ENCODE measurements around the gene MC1R. TPM values are rescaled to one million over a fixed set of nuclear protein-coding genes. Genes with fewer than 3 reads are reported as not detected.
"Not testable (repeated sequence)": the region's sequence is repeated elsewhere in the genome, so short reads cannot be mapped to it uniquely, and the experiment has no call there.

The MC1R gene
- 5.2 and 5.3 TPM in 2 replicates for total RNA-seq (2014; rRNA removed; shearing (Covaris generic))

DNA sequence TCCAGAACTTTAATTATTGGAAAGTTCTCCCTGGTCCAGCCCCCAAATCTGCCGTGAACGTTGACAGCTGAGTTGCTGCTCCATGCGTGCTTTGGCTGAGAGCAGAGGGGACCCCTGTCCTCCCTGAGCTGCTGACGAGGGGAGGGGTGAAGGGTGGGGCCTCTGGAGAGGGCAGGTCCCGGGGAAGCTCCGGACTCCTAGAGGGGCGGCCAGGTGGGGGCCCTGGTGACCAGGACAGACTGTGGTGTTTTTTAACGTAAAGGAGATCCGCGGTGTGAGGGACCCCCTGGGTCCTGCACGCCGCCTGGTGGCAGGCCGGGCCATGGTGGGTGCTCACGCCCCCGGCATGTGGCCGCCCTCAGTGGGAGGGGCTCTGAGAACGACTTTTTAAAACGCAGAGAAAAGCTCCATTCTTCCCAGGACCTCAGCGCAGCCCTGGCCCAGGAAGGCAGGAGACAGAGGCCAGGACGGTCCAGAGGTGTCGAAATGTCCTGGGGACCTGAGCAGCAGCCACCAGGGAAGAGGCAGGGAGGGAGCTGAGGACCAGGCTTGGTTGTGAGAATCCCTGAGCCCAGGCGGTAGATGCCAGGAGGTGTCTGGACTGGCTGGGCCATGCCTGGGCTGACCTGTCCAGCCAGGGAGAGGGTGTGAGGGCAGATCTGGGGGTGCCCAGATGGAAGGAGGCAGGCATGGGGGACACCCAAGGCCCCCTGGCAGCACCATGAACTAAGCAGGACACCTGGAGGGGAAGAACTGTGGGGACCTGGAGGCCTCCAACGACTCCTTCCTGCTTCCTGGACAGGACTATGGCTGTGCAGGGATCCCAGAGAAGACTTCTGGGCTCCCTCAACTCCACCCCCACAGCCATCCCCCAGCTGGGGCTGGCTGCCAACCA is at the start of gene MC1R:
Gene MC1R (plus strand): TSS at position 410 of the 895 bp plus-strand sequence. CDS start 397 bp downstream, at position 807.
- DNase-seq (ENCODE audit: low spot score): peak; percentile 16

DNA sequence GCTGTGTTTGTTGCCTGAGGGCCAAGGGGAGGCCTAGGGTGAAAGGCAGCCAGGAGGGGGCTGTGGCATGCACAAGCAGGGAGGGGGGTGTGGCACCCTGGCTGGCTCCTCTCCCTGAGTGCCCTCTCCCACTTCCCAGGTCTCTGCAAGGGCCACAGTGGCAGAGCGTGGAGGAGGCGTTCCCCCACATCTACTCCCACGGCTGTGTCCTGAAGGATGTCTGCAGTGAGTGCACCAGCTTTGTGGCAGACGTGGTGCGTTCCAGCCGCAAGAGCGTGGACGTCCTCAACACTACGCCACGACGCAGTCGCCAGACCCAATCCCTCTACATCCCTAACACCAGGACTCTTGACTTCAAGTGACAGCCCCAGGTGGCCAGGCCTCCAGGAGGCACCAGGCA is 48.8 kb upstream of the MC1R start:
- DNase-seq (ENCODE audit: low spot score): no peak

DNA sequence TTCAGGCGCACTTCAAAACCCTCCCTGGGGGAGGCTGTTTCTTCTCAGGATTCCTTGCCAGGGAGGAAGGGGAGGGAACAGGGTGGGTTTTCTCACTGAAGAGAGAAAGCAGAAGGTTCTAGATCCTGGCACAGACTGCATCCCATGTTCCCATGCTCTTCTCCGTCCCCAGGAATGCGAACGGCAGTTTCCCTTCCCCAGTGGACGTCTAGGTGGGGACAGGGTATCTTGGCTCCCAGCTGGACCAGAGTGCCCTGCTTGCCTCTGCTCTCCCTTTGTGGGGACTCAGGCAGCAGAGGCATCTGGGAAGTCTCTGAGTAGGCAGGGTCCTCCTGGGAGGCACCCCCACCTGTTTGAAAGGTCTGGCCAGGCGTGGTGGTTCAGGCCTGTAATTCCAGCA is 48.2 kb upstream of the MC1R start:
- no peak for DNase-seq (ENCODE audit: low spot score)

DNA sequence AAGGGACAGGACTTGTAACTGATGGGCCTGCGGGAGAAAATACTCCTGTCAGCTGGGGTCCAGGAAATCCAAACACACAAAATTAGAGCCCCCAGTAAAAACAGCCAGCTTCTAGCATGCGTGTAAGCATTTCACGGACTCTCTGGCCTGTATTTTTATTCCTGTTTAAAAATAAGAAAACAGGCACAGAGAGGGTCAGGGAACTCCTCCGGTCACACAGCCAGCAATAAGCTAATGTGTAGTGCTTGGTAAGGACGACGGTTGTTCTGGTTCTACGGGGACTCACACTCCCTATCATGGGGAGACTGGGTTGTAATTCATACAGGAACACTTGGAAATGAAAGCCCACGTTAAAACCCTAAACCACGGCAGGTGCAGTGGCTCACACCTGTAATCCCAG is 46.8 kb upstream of the MC1R start:
- DNase-seq (ENCODE audit: low spot score): no peak

DNA sequence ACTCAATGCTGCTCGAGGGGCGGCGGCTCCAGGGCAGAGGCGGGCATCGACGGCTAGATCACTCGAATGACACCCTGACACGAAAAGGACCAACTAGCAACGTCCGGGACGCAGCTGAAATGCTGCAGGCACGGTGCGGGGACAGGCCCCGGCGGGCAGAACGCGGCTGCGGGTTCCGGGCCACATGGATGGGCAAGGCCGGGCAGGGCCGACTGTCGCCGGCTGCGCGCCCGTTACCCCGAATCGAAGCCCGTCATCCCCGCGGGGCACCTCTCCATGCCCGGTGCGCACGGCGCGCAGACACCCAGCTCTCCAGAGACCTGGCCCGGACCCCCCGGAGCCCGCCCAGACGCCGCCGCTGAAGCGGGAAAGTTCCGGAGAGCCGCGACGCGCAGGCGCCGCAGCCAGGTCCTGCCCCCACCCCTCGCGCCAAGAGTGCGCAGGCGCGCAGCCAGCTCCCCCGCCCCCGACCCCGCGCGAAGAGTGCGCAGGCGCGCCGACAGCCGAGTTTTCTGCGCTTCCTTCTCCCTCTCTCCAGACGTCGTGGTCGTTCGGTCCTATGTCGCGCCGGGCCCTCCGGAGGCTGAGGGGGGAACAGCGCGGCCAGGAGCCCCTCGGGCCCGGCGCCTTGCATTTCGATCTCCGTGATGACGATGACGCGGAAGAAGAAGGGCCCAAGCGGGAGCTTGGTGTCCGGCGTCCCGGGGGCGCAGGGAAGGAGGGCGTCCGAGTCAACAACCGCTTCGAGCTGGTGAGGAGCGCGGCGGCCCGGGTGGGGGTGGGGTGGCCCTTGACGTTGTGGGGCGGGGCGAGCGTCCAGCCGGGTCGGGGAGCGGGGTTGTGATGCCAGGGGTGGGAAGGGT is 45.3 kb upstream of the MC1R start, which contains the start of gene TCF25:
Gene TCF25 (plus strand): TSS at position 484 of the 863 bp plus-strand sequence. CDS start 76 bp downstream, at position 560.
- DNase-seq (ENCODE audit: low spot score): peak; percentile 91

DNA sequence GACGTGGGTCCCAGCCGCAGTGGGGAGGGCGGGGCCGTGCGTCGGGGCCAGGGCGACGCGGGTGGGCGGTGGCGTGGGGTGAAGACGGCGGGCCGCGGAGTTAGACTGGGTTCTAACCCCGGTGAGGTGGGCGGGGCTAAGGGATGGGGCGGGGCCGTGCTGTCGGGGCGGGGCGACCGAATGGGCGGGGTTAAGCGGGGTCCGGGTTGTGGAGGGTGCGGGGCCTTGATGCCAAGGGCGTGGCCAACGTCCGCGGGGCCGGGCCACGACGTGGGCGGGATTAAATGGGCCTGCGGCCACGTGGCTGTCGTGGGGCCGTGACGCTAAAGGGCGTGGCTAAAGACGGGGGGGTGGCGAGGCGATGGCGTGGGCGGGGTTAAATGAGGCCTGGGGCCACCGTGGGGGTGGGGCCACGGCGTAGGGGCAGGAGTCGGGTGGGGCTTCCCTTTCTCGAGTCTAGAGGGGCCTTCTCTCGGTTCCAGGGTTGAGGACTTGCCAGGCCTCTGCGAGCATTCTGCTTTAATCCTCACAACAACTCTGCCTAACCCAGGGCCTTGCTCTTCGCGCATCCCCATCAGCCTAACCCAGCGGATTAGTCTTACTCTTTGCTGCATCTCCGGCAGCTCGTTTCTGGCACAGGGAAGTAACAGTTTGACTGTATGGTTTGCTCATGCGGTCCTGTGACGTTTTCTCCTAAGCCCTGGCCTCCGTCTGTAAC is 44.5 kb upstream of the MC1R start:
- peak; percentile 91 for DNase-seq (ENCODE audit: low spot score)

DNA sequence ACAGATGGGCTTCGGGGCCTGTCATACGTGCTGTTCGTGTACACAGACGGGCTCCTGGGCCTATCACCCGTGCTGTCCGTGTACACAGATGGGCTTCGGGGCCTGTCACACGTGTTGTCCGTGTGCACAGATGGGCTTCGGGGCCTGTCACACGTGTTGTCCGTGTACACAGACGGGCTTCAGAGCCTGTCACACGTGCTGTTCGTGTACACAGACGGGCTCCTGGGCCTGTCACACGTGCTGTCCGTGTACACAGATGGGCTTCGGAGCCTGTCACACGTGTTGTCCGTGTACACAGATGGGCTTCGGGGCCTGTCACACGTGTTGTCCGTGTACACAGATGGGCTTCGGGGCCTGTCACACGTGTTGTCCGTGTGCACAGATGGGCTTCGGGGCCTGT is 39.5 kb upstream of the MC1R start:
- DNase-seq (ENCODE audit: low spot score): not testable (repeated sequence)

DNA sequence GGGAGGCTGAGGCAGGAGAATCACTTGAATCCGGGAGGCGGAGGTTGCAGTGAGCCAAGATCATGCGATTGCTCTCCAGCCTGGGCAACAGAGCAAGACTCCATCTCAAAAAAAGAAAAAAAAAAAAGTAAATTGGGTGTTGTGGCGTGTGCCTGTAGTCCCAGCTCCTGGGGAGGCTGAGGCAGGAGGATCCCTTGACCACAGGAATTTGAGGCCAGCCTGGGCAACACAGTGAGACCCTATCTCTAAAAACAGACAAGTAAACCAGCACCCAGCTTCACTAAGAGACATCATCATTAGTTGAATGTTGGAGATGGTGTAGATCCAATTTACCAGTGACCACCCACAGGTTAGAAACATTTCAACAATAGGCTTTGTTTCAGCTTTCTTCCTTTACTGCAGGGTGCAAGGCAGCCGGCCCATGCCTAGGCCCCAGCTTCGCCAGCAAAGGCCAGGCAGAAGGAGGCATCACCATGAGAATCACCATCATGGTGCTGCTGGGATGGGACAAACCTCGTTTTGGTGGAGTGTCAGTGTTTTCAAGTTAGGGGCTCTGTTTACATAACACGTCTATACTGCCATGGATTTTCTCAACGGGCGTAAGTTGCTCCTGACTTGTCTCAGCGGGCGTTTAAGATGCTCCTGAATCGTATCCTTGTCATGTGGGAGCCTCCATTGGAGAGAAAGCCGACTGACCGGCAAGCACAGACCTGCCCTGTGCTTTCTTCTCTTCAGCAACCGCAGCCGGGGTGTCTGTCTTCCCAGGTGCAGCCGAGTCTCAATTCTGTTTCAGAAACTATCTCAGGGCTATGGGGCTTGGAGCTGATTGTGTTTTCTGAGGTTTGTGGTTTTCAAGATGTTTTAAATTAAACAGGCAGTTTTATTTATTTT is 37.9 kb upstream of the MC1R start:
- no peak for DNase-seq (ENCODE audit: low spot score)

DNA sequence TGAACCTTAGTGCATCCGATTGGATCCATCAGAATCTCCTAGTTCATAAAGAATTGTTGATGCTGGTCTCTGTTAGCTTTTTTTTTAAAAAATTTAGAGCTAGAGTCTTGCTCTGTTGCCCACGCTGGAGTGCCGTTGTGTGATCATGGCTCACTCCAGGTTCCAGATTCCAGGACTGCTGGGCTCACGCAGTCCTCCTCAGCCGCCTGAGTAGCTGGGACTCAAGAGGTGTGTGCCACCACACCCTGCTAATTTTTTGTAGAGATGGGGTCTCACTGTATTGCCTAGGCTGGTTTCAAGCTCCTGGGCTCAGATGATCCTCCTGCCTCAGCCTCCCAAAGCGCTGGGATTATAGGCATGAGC is 37.3 kb upstream of the MC1R start:
- DNase-seq (ENCODE audit: low spot score): no peak

DNA sequence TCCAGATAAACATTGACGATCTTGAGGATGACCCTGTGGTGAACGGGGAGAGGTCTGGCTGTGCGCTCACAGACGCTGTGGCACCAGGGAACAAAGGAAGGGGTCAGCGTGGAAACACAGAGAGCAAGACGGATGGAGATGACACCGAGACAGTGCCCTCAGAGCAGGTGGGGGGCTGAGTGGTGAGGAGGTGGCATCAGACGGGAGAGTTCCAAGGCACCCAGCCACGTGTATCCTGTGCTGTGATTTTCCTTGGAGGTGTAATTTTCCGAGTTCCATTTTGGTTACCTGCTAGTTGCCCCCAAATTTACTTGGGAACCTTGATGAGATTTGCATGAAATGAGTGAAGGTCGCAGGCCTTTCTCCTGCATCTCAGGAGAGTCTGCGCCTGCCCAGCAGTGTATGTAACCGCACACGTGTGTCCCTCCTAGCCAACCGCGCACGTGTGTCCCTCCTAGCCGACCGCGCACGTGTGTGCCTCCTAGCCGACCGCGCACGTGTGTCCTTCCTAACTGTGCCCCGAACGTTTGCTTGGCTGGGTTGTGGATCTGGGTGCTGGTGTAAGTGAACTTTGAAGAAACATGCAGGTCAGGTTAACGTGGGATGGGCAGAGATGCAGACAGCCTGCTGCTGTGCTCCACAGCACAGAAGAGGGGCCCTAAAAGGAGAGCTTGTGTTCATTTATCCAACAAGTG is 35.2 kb upstream of the MC1R start:
- no peak for DNase-seq (ENCODE audit: low spot score)

DNA sequence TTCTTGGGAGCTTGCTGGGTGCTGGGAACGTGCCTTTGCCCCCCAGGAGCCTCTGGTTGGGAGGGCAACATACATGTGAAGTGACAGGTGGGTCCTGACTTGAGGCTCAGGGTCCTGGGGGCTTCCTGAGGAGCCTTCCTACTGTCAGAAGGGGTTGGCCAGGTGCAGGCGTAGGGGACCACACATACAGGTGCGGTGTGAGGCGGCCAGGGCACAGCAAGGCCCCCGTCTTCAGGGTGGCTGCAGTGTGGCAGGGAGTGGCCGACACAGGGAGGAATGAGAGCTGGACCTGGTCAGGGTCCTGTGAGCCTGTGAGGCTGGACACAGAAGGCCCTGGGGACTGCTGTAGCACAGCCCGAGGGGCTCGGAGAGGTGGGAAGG is 34.6 kb upstream of the MC1R start:
- DNase-seq (ENCODE audit: low spot score): no peak

DNA sequence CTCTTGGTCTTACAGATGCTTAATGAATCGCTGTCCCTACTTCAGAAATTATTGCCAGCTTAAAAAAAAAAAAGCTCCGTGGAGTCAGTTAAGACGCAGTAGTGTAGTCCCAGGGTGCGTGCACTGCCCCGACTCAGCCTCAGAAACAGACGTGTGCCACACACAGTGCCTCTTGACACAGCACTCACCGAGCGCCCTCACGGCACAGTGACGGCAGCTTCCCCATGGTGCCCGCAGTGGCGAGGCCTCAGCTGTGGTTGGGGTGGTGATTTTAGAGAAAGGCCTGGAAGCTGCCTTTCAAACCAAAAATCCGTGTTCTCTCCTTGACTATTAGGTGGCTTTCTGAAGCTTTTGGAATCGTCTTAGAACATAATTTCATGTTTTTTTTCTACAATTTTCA is 31.4 kb upstream of the MC1R start:
- DNase-seq (ENCODE audit: low spot score): no peak

DNA sequence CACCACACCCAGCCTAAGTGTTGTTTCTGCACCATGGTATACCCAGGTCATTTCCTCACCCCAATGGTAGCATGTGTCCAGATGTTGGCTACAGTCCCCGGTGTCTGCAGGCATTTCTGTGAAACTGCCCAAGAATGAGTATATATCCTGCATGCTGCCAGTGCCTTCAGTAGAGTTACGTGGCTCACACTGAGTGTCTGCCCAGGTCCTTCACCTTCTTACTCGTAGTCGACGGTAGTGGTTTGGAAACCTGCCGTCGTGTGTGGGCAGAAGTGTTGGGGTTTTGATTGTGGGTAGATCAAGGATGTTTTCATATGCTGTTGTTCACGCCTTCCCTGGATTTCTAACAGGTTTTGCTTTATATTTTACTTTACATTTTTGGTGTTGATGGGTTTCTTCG is 28.5 kb upstream of the MC1R start:
- no peak for DNase-seq (ENCODE audit: low spot score)

DNA sequence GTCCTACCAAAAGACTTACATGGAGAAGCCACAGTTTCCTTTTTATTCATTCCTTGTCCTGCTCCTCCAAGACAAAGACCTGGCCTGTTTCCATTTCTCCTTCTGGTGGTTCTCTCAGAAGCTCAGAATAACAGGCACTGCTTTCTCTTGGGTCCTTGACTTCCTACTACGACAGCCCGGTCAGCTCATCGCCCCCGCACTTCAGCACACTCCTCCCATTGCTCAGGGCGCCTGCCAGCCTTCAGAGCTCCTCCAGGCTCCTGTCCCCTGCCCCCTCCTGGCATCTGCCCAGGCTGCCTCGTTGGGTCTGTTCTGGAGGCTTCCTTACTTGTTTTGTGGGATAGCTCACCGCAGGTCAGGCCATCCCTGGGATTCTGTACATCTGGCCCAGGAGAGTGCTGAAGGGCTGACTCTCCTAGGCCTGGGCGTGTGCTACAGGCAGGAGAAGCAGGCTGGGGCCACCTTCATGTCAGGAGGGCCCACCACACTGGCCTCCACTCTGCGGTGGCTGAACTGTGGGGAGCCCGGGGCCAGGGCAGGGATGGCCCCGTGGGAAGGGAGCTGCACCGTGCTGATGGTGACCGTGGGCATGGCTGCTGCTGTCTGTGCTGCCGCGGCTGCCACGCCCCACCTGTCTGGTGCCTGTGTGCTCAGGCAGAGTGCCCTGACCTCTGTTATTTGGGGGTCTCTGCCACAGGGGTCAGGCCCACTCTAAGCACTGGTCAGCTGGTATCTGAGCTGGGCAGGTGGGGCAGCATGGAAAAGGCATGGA is 27.6 kb upstream of the MC1R start:
- no peak for DNase-seq (ENCODE audit: low spot score)

DNA sequence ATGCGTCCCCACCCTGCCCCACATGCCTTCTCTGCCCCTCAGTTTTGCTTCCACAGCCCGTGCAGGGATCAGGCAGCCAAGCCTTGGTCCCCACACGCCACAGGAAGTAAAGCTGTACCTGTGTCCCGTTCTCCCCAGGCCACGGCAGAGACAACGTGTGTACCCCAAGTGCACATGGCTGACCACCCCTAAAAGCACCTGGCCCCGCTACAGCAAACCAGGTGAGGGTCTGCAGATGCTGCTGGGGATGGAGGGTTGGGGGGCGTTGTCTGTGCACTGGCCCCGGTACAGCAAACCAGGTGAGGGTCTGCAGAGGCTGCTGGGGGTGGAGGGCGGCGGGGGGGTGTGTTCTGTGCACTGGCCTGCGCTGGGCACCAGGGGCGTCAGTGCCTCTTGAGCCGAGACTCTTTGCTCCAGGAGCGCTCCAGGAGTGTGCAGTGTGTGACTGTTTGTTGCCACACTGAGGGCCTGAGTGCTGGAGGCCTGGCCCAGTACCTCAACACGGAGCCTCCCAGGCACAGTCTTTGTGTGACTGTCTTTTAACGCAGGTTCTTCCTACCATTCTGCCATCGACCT is 26.5 kb upstream of the MC1R start:
- no peak for DNase-seq (ENCODE audit: low spot score)

DNA sequence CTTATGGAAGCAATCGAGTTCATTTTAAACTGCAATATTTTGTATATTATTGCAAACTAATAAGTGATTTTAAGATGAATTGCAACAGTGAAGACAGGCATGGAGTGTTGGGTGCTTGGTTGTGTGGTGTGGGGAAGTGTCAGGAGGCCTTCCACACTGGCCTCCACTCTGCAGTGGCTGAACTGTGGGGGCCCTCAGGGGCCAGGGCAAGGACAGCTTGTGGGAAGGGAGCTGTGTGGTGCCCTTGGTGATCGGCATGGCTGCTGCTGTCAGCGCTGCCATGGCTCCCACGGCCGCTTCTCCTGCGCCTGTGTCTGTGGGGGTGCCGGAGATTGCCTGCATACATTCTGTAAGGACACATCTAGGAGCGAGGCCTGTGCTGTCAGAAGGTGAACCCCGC is 26.0 kb upstream of the MC1R start:
- no peak for DNase-seq (ENCODE audit: low spot score)

DNA sequence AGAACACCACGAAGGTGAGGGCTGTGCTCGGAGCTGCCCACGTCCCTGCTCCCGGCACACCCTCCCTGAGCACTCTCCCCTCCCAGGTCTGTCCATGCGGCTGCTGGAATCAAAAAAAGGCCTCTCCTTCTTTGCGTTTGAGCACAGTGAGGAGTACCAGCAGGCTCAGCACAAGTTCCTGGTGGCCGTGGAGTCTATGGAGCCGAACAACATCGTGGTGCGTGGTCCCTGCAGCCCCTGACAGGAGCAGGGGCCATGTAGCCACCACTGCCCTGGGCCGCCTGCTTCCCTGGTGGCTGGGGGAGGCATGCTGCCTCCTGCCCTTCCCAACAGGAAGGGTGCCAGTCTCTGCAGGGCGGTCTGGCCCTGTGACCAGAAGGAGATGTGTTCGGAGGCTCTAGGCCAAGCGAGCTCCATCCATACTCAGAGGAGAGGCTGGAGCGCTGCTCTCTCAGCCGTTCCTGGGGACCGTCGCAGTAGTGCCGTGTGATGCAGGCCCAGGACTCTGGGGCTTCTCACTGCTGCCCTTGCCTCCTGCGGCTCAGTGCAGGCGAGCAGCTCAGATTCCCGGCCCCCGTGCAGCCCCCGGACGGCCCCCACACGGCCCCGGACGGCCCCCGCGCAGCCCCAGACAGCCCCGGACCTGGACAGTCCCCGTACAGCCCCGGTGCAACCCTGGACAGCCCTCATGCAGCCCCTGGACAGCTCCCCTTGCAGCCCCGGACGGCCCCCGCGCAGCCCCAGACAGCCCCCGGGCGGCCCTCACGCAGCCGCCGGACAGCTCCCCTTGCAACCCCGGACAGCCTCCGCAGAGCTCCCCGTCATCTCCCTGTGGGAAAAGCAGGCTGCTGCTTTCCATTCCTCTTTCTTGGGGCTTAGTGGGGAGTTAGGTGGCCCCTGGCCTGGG is 24.8 kb upstream of the MC1R start:
- DNase-seq (ENCODE audit: low spot score): no peak
